ENCODE measurements around the gene DCTN1.

DCTN1 gene

GRCh38 chr2:74418312-74418711 is 38.2 kb upstream of the DCTN1 start:
- no peak overlapping the region; the same call in 1 of the 2 replicates for H3K4me3 ChIP-seq (ENCODE audit: low read length)
- no peak for TF ChIP-seq ZNF274 (IDR thresholded peaks at IDR 0.05; ENCODE audit: low read depth, low read length)

GRCh38 chr2:74417763-74418162 is 37.7 kb upstream of the DCTN1 start:
- no peak overlapping the region for H3K4me3 ChIP-seq (ENCODE audit: low read length)
- no peak for TF ChIP-seq ZNF274 (IDR thresholded peaks at IDR 0.05; ENCODE audit: low read depth, low read length)

- no peak for TF ChIP-seq ZNF274 (IDR thresholded peaks at IDR 0.05; ENCODE audit: low read depth, low read length)
- H3K4me3 ChIP-seq (ENCODE audit: low read length): no peak overlapping the region
These were observed 37.1 kb upstream of the DCTN1 start for GRCh38 chr2:74417197-74417596.

GRCh38 chr2:74416778-74417177 is 36.7 kb upstream of the DCTN1 start:
- H3K4me3 ChIP-seq (ENCODE audit: low read length): no peak overlapping the region
- no peak for TF ChIP-seq ZNF274 (IDR thresholded peaks at IDR 0.05; ENCODE audit: low read depth, low read length)

- H3K4me3 ChIP-seq (ENCODE audit: low read length): peak overlapping the region; percentile 44; the same call in 1 of the 2 replicates
- TF ChIP-seq ZNF274 (IDR thresholded peaks at IDR 0.05; ENCODE audit: low read depth, low read length): no peak
These were observed 35.8 kb upstream of the DCTN1 start for GRCh38 chr2:74415762-74416395.

GRCh38 chr2:74414881-74415761 is 35.0 kb upstream of the DCTN1 start:
- TF ChIP-seq ZNF274 (IDR thresholded peaks at IDR 0.05; ENCODE audit: low read depth, low read length): no peak
- peak overlapping the region; percentile 44; the same call in 1 of the 2 replicates for H3K4me3 ChIP-seq (ENCODE audit: low read length)

GRCh38 chr2:74414441-74414840 is 34.3 kb upstream of the DCTN1 start:
- H3K4me3 ChIP-seq (ENCODE audit: low read length): no peak overlapping the region; the same call in 1 of the 2 replicates
- no peak for TF ChIP-seq ZNF274 (IDR thresholded peaks at IDR 0.05; ENCODE audit: low read depth, low read length)

GRCh38 chr2:74413001-74413698 is 33.0 kb upstream of the DCTN1 start:
- H3K4me3 ChIP-seq (ENCODE audit: low read length): no peak overlapping the region
- TF ChIP-seq ZNF274 (IDR thresholded peaks at IDR 0.05; ENCODE audit: low read depth, low read length): no peak

- H3K4me3 ChIP-seq (ENCODE audit: low read length): no peak overlapping the region
- no peak for TF ChIP-seq ZNF274 (IDR thresholded peaks at IDR 0.05; ENCODE audit: low read depth, low read length)
These were observed 27.6 kb upstream of the DCTN1 start for GRCh38 chr2:74407682-74408081.

- no peak overlapping the region for H3K4me3 ChIP-seq (ENCODE audit: low read length)
- TF ChIP-seq ZNF274 (IDR thresholded peaks at IDR 0.05; ENCODE audit: low read depth, low read length): no peak
These were observed 25.9 kb upstream of the DCTN1 start for GRCh38 chr2:74406035-74406434.

- no peak for TF ChIP-seq ZNF274 (IDR thresholded peaks at IDR 0.05; ENCODE audit: low read depth, low read length)
- H3K4me3 ChIP-seq (ENCODE audit: low read length): no peak overlapping the region
These were observed 21.8 kb upstream of the DCTN1 start for GRCh38 chr2:74401891-74402290.

- no peak for TF ChIP-seq ZNF274 (IDR thresholded peaks at IDR 0.05; ENCODE audit: low read depth, low read length)
- H3K4me3 ChIP-seq (ENCODE audit: low read length): no peak overlapping the region
These were observed 19.7 kb upstream of the DCTN1 start for GRCh38 chr2:74399785-74400184.

- no peak overlapping the region for H3K4me3 ChIP-seq (ENCODE audit: low read length)
- no peak for TF ChIP-seq ZNF274 (IDR thresholded peaks at IDR 0.05; ENCODE audit: low read depth, low read length)
These were observed 16.0 kb upstream of the DCTN1 start for GRCh38 chr2:74396149-74396548.

- TF ChIP-seq ZNF274 (IDR thresholded peaks at IDR 0.05; ENCODE audit: low read depth, low read length): no peak
- no peak overlapping the region for H3K4me3 ChIP-seq (ENCODE audit: low read length)
These were observed 13.4 kb upstream of the DCTN1 start for GRCh38 chr2:74393525-74393924.

- no peak for TF ChIP-seq ZNF274 (IDR thresholded peaks at IDR 0.05; ENCODE audit: low read depth, low read length)
- H3K4me3 ChIP-seq (ENCODE audit: low read length): no peak overlapping the region; the same call in 1 of the 2 replicates
These were observed 12.3 kb upstream of the DCTN1 start for GRCh38 chr2:74392449-74392743.
